ENCODE measurements around the gene CRPPA.

CRPPA gene

DNA sequence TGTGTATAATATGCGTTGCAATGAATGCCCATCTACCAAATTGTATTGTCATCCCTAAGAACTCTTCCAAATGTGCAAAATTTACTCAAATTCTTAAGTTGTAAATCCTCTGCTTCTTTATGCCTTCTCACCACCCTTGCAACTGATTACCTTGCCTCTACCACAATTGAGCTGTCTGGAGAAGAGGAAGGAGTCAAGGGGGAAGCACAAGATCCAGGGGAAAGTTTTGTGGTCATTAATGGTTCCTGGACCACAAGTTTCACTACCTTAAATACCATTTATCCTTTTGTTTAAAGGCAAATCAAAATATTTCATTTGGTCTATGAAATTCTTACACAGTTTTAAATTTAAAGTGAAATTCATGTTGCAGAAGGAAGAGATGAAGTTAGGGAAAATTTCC, 16.7 kb downstream of the CRPPA start:
- no peaks in the 10 kb centered on the region for H3K27me3 ChIP-seq (ENCODE audit: low read depth, low read length)
- H3K4me3 ChIP-seq (ENCODE audit: low read depth in 1 of 2, low read length in 2 of 2) = no peak overlapping the region
- peaks cover 0 to 16% of the 10 kb centered on the region in 2 donors for H3K36me3 ChIP-seq (ENCODE audit: control insufficient read depth in 1 of 2, insufficient read depth in 2 of 2, low read length in 2 of 2)
- no peak overlapping the region for H3K27ac ChIP-seq (ENCODE audit: low read length)
- peaks cover 0 to 14% of the 10 kb centered on the region in 2 donors for H3K9me3 ChIP-seq (ENCODE audit: control insufficient read depth in 1 of 2, low read length in 2 of 2)
- peaks cover 0 to 5% of the 10 kb centered on the region in 2 donors for H3K4me1 ChIP-seq (ENCODE audit: control insufficient read depth in 1 of 2, insufficient read depth in 2 of 2, low read length in 2 of 2)

DNA sequence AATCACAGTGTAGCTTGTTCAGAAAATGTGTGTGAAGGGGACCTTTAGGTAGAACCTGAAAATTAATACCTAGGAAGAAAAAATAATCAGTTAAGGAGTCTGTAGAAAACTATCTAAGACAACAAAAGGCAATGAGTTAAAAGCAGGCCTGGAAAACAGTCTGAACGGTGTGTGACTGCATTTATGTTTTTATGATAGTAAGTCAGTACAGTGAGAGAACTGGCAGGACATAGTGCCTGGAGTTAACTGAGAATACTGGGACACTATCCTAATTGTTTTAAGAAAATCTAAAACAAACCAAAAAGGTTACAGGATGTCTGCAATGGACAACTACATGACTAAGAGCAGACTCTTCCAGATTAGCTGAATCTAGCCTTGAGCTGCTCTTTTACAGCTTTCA, 17.9 kb downstream of the CRPPA start:
- H3K27me3 ChIP-seq (ENCODE audit: low read depth, low read length) = no peaks in the 10 kb centered on the region
- no peak overlapping the region for H3K27ac ChIP-seq (ENCODE audit: low read length)
- H3K4me3 ChIP-seq (ENCODE audit: low read depth in 1 of 2, low read length in 2 of 2) = no peak overlapping the region
- H3K9me3 ChIP-seq (ENCODE audit: control insufficient read depth in 1 of 2, low read length in 2 of 2) = peaks cover 0 to 14% of the 10 kb centered on the region in 2 donors
- peaks cover 0 to 16% of the 10 kb centered on the region in 2 donors for H3K36me3 ChIP-seq (ENCODE audit: control insufficient read depth in 1 of 2, insufficient read depth in 2 of 2, low read length in 2 of 2)
- H3K4me1 ChIP-seq (ENCODE audit: control insufficient read depth in 1 of 2, insufficient read depth in 2 of 2, low read length in 2 of 2) = peaks cover 0 to 5% of the 10 kb centered on the region in 2 donors

DNA sequence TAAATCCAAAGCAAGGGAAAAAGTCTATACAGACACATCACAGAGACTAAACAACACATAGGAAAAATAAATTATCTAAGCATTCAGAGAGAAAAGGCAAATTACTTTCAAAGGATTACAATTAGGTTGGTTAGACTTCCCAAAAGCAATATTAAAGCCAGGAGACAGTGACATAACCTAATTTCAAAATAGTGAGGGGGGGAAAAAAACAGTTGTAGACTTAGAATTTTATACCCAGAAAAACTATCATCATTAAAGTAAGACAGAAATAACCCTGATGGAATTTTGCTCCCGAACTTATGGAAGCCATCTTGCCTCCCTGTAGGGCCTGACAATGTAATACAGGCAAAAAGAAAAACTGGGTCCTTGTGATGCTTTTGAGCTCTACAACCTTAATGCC, 18.4 kb downstream of the CRPPA start:
- H3K9me3 ChIP-seq (ENCODE audit: control insufficient read depth in 1 of 2, low read length in 2 of 2) = peaks cover 0 to 14% of the 10 kb centered on the region in 2 donors

DNA sequence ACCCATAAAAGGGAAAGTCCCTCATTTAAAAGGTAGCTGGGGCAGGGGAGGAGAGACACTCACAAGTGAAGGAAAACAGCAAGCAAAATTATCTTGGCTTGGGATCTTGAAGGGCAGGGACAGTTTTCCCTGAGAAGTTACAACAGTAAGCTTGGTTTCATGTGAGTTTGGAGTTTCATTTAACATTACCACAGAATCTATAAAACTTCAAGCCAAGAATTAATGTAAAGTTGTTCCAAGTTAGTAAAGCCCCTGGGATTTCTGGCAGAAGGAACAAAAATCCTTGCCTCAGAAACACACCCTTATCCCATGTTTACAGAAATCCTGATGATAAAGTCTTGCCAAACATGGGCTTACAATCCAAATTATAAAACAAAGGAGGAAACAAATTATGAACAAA, 19.2 kb downstream of the CRPPA start:
- H3K9me3 ChIP-seq (ENCODE audit: control insufficient read depth in 1 of 2, low read length in 2 of 2) = peaks cover 0 to 14% of the 10 kb centered on the region in 2 donors
- H3K36me3 ChIP-seq (ENCODE audit: control insufficient read depth in 1 of 2, insufficient read depth in 2 of 2, low read length in 2 of 2) = peaks cover 0 to 16% of the 10 kb centered on the region in 2 donors
- no peak overlapping the region for H3K4me3 ChIP-seq (ENCODE audit: low read depth in 1 of 2, low read length in 2 of 2)
- H3K27me3 ChIP-seq (ENCODE audit: low read depth, low read length) = no peaks in the 10 kb centered on the region
- H3K4me1 ChIP-seq (ENCODE audit: control insufficient read depth in 1 of 2, insufficient read depth in 2 of 2, low read length in 2 of 2) = peaks cover 0 to 5% of the 10 kb centered on the region in 2 donors
- H3K27ac ChIP-seq (ENCODE audit: low read length) = no peak overlapping the region

More for the DNA sequence above, 18.4 kb downstream of the CRPPA start:
- H3K27ac ChIP-seq (ENCODE audit: low read length) = no peak overlapping the region
- H3K4me3 ChIP-seq (ENCODE audit: low read depth in 1 of 2, low read length in 2 of 2) = no peak overlapping the region
- peaks cover 0 to 16% of the 10 kb centered on the region in 2 donors for H3K36me3 ChIP-seq (ENCODE audit: control insufficient read depth in 1 of 2, insufficient read depth in 2 of 2, low read length in 2 of 2)
- H3K4me1 ChIP-seq (ENCODE audit: control insufficient read depth in 1 of 2, insufficient read depth in 2 of 2, low read length in 2 of 2) = peaks cover 0 to 5% of the 10 kb centered on the region in 2 donors
- H3K27me3 ChIP-seq (ENCODE audit: low read depth, low read length) = no peaks in the 10 kb centered on the region

DNA sequence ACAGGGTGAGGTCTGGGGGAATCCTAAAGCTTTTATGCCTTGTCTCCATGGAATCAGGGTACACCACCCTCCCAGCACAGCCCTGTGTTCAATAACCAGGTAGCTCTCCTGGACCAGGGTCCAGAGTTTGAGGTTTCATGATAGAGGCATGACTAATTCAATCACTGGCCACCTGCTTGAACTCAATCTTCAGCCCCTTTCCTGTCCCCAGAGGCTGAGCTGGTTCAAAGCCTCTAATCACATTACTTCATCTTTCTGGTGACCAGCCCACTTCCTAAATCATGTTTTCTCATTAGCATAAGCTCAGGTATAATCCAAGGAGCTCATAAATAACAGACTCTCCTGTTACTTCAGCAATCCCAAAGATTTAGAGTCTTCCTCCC, 20.5 kb downstream of the CRPPA start:
- no peaks in the 10 kb centered on the region for H3K27me3 ChIP-seq (ENCODE audit: low read depth, low read length)
- peaks cover 0 to 14% of the 10 kb centered on the region in 2 donors for H3K9me3 ChIP-seq (ENCODE audit: control insufficient read depth in 1 of 2, low read length in 2 of 2)
- H3K4me3 ChIP-seq (ENCODE audit: low read depth in 1 of 2, low read length in 2 of 2) = no peak overlapping the region
- H3K36me3 ChIP-seq (ENCODE audit: control insufficient read depth in 1 of 2, insufficient read depth in 2 of 2, low read length in 2 of 2) = peaks cover 0 to 16% of the 10 kb centered on the region in 2 donors
- H3K27ac ChIP-seq (ENCODE audit: low read length) = no peak overlapping the region
- peaks cover 0 to 5% of the 10 kb centered on the region in 2 donors for H3K4me1 ChIP-seq (ENCODE audit: control insufficient read depth in 1 of 2, insufficient read depth in 2 of 2, low read length in 2 of 2)

DNA sequence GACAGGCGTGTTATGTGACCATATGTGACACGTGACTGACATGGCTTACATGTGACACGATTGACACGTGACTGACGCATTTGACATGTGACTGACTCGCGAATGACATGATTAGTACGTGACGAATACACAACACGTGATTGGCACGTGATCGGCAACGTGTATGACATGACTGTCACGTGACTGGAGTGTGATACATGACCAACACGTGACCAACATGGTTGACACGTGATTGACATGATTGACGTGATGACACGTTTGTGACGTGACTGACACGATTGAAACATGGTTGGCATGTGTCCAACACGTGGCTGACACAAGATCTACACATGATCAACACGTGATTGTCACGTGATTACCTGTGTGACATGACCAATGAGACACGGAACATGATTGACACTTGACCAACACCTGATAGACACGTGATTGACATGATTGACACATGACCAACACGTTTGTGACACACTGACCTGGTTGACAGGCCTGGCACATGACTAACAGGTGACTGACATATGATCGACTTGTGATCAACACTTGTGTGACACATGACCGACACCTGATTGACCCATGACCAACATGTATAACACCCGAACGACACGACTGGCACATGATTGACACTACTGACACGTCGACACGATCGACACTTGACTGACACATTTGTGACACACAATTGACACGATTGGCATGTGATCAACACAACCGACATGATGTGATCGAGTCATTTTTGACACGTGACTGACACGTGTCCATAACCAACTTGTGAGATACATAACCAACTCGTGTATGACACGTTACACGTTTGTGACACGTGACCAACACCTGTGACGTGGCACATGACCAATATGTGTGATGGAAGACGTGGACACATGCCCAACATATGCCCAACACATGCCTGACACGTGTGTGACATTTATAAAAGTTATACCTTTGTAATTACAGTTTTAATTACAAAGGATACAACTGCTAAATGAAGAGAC, 21.1 kb downstream of the CRPPA start:
- H3K27ac ChIP-seq (ENCODE audit: low read length) = no peak overlapping the region
- H3K4me1 ChIP-seq (ENCODE audit: control insufficient read depth in 1 of 2, insufficient read depth in 2 of 2, low read length in 2 of 2) = no peaks in the 10 kb centered on the region
- no peak overlapping the region for H3K4me3 ChIP-seq (ENCODE audit: low read depth in 1 of 2, low read length in 2 of 2)
- no peaks in the 10 kb centered on the region for H3K27me3 ChIP-seq (ENCODE audit: low read depth, low read length)
- H3K9me3 ChIP-seq (ENCODE audit: control insufficient read depth in 1 of 2, low read length in 2 of 2) = peaks cover 0 to 14% of the 10 kb centered on the region in 2 donors
- H3K36me3 ChIP-seq (ENCODE audit: control insufficient read depth in 1 of 2, insufficient read depth in 2 of 2, low read length in 2 of 2) = peaks cover 0 to 16% of the 10 kb centered on the region in 2 donors

DNA sequence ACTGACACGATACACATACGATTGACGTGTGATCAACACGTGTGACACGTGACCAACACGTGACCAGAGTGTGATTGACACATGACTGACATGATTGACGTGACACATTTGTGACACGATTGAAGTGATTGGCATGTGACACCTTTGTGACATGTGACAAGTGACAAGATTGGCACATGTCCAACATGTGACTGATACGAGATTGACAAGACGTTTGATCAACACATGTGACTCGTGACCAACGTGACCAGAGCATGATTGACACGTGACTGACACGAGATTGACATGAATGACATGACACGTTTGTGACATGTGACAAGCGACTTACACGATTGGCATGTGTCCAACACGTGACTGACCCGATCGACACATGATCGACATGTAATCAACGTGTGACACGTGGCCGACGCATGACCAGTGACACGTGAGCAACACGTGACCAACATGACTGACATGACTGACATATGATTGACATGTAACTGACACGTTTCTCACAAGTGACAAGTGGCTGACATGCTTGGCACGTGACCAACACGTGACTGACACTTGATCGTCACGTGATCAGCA, 22.0 kb downstream of the CRPPA start:
- Histone ChIP-seq H3K27me3 (ENCODE audit: low read depth, low read length) (no peaks in the 10 kb centered on the region), H3K9me3 (ENCODE audit: control insufficient read depth in 1 of 2, low read length in 2 of 2) (peaks cover 0 to 14% of the 10 kb centered on the region in 2 donors), H3K27ac (ENCODE audit: low read length) (no peak overlapping the region), H3K36me3 (ENCODE audit: control insufficient read depth in 1 of 2, insufficient read depth in 2 of 2, low read length in 2 of 2) (peaks cover 0 to 16% of the 10 kb centered on the region in 2 donors), H3K4me3 (ENCODE audit: low read depth in 1 of 2, low read length in 2 of 2) (no peak overlapping the region), H3K4me1 (ENCODE audit: control insufficient read depth in 1 of 2, insufficient read depth in 2 of 2, low read length in 2 of 2) (no peaks in the 10 kb centered on the region)

DNA sequence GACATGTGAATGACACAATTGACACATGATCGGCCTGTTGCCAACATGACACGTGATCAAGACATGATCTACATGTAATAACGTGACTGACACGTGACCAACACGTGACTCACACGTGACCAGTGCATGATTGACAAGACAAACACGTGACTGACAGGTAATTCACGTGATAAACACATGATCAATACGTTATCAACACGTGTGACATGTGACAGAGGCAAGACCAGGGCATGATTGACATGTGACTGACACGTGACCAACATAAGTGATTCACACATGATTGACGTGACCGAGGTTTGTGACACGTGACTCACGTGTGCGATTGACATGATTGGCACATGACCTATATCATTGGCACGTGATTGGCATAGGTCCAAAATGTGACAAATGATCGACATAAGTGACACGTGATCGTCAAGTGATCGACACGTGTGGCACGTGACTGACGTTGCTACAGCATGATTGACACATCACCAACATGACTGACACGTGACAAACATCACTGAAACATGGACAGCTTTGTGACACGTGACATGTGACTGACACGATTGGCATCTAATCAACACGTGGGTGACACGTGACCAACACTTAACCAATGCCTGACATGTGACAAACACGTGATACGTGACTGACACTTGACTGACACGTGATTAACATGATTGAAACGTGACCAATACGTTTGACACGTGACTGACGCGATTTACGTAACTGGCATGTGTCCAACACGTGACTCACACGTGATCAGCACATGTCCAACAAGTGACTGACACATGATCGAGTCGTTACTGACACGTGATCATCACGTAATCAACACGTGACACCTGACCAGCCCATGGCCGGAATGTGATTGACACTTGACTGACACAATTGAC, 23.0 kb downstream of the CRPPA start:
- no peak overlapping the region for H3K27ac ChIP-seq (ENCODE audit: low read length)
- H3K4me3 ChIP-seq (ENCODE audit: low read depth in 1 of 2, low read length in 2 of 2) = no peak overlapping the region
- H3K9me3 ChIP-seq (ENCODE audit: control insufficient read depth in 1 of 2, low read length in 2 of 2) = peaks cover 0 to 10% of the 10 kb centered on the region in 2 donors
- no peaks in the 10 kb centered on the region for H3K4me1 ChIP-seq (ENCODE audit: control insufficient read depth in 1 of 2, insufficient read depth in 2 of 2, low read length in 2 of 2)
- H3K27me3 ChIP-seq (ENCODE audit: low read depth, low read length) = no peaks in the 10 kb centered on the region
- H3K36me3 ChIP-seq (ENCODE audit: control insufficient read depth in 1 of 2, insufficient read depth in 2 of 2, low read length in 2 of 2) = peaks cover 0 to 13% of the 10 kb centered on the region in 2 donors

DNA sequence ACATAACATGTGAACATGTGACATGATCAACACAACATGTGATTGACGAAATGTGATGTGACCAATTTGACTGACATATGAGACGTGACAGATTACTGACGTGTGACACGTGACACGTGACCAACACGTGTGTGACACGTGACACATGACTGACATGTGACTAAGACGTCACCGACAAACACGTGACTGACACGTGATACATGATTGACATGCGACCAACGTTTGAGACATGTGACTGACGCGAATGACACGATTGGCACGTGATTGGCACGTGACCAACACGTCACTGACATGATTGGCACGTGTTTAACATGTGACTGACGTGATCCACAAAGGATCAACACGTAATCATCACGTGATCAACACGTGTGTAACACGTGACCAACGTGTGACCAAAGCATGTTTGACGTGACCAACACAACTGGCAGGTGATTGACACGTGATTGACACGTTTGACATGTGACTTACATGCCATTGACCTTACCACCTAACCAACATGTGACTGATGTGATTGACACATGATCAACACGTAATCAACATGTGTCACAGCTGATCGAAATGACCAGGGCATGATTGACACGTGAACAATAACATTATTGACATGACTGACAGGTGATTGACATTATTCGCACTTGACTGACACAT, 23.7 kb downstream of the CRPPA start:
- H3K27me3 ChIP-seq (ENCODE audit: low read depth, low read length) = no peaks in the 10 kb centered on the region
- peaks cover 0 to 8% of the 10 kb centered on the region in 2 donors for H3K36me3 ChIP-seq (ENCODE audit: control insufficient read depth in 1 of 2, insufficient read depth in 2 of 2, low read length in 2 of 2)
- H3K27ac ChIP-seq (ENCODE audit: low read length) = no peak overlapping the region
- peaks cover 0 to 4% of the 10 kb centered on the region in 2 donors for H3K9me3 ChIP-seq (ENCODE audit: control insufficient read depth in 1 of 2, low read length in 2 of 2)
- no peaks in the 10 kb centered on the region for H3K4me1 ChIP-seq (ENCODE audit: control insufficient read depth in 1 of 2, insufficient read depth in 2 of 2, low read length in 2 of 2)
- no peak overlapping the region for H3K4me3 ChIP-seq (ENCODE audit: low read depth in 1 of 2, low read length in 2 of 2)

DNA sequence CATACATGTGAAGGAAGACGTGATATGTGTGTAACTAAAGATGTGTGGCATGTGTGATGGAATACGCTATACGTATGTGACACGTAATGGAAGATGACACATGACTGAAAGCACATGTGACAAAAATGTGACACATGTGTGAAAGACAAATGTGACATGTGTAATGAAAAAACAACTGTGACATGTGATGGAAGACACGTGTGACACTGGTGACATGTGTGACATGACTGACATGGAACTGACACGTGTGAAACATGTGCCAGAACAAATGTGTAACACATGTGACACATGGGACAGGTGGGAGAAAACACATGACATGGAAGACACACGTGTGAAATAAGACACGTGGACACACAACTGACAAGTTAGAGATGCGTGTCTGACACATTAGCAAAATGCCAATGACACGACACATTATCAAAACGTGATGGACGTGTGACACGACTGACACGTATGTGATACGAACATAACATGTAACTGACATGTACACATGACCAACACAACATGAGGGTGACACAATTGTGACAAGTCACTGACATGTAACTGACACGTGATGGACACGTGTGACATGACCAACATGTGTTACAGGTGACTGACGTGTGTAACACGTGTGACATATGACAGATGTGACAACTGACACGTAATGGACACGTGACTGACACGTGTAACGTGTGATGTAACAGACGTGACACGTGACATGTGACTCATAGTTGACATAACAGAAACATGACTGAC, 24.4 kb downstream of the CRPPA start:
- Histone ChIP-seq H3K36me3 (ENCODE audit: control insufficient read depth in 1 of 2, insufficient read depth in 2 of 2, low read length in 2 of 2) (peaks cover 0 to 8% of the 10 kb centered on the region in 2 donors), H3K27ac (ENCODE audit: low read length) (no peak overlapping the region), H3K9me3 (ENCODE audit: control insufficient read depth in 1 of 2, low read length in 2 of 2) (peaks cover 0 to 2% of the 10 kb centered on the region in 2 donors), H3K4me1 (ENCODE audit: control insufficient read depth in 1 of 2, insufficient read depth in 2 of 2, low read length in 2 of 2) (no peaks in the 10 kb centered on the region), H3K27me3 (ENCODE audit: low read depth, low read length) (no peaks in the 10 kb centered on the region), H3K4me3 (ENCODE audit: low read depth in 1 of 2, low read length in 2 of 2) (no peak overlapping the region)

Data from muscle layer of duodenum (tissue), 2 donors.